ENCODE measurements around the gene THAP2. TPM values are rescaled to one million over a fixed set of nuclear protein-coding genes. Genes with fewer than 3 reads are reported as not detected.

The THAP2 gene
- total RNA-seq, 1 experiment from 2014 or later = 7.7 TPM

- no peak overlapping the region for H3K4me3 ChIP-seq (ENCODE audit: low read depth, low read length, poor library complexity, severe bottlenecking)
- peaks cover 3% of the 10 kb centered on the region for H3K4me1 ChIP-seq (ENCODE audit: insufficient read depth, low read length, poor library complexity, severe bottlenecking)
- DNase-seq (ENCODE audit: low spot score) = peak; percentile 86
- no peaks in the 10 kb centered on the region for H3K27me3 ChIP-seq (replicated peaks; ENCODE audit: insufficient read depth, low read depth, low read length, poor library complexity)
- peak; percentile 87 for TF ChIP-seq CTCF (conservative IDR thresholded peaks at IDR 0.05; ENCODE audit: low read depth, low read length)
- TF ChIP-seq EZH2 (IDR thresholded peaks at IDR 0.05; ENCODE audit: borderline replicate concordance, low read depth, low read length, poor library complexity, severe bottlenecking) = no peak
- H3K9me3 ChIP-seq (ENCODE audit: low read depth, low read length, poor library complexity, severe bottlenecking) = no peaks in the 10 kb centered on the region
- ChIA-PET POLR2A (ENCODE audit: low non-redundant PET) (interaction anchor here (0.6 to 1.0 kb wide), 2 partner anchors 12 to 50 kb away, joined by 3 to 11 read pairs; no protein-coding TSS in a partner anchor), CTCF (interaction anchor here (0.7 to 1.6 kb wide), 6 partner anchors 9 to 419 kb away, joined by 3 to 9 read pairs (median 4); no protein-coding TSS in a partner anchor)
- intact Hi-C loops (cut with micrococcal nuclease; ENCODE audit: unreplicated experiment) = loop anchor here (2.0 to 5.0 kb wide), 3 partner anchors 111 to 419 kb away; no protein-coding TSS in a partner anchor
- no TSS peak for BruUV-seq (replicated peaks)
- peaks cover 86% of the 10 kb centered on the region for H3K36me3 ChIP-seq (ENCODE audit: insufficient read depth, low read length, poor library complexity, severe bottlenecking)
- H3K27ac ChIP-seq (ENCODE audit: low read depth, low read length, poor library complexity, severe bottlenecking) = no peak overlapping the region
Measured at GRCh38 chr12:71636704-71637115, 27.4 kb upstream of the THAP2 start.

- intact Hi-C loops (cut with micrococcal nuclease; ENCODE audit: unreplicated experiment) = loop anchor here (5.0 kb wide), 2 partner anchors 109 to 421 kb away; no protein-coding TSS in a partner anchor
- no TSS peak for BruUV-seq (replicated peaks)
Measured at GRCh38 chr12:71638499-71638898, 25.6 kb upstream of the THAP2 start.

GRCh38 chr12:71639341-71639760, 24.8 kb upstream of the THAP2 start:
- DNase-seq (ENCODE audit: low spot score) = no peak
- ChIA-PET POLR2A (ENCODE audit: low non-redundant PET) (no interaction called here), CTCF (interaction anchor here (1.0 kb wide), 1 partner anchor 107 kb away, joined by 3 read pairs; no protein-coding TSS in a partner anchor)
- Histone ChIP-seq H3K4me3 (ENCODE audit: low read depth, low read length, poor library complexity, severe bottlenecking) (no peak overlapping the region), H3K9me3 (ENCODE audit: low read depth, low read length, poor library complexity, severe bottlenecking) (no peaks in the 10 kb centered on the region), H3K4me1 (ENCODE audit: insufficient read depth, low read length, poor library complexity, severe bottlenecking) (peaks cover 15% of the 10 kb centered on the region), H3K27ac (ENCODE audit: low read depth, low read length, poor library complexity, severe bottlenecking) (no peak overlapping the region), H3K27me3 (replicated peaks; ENCODE audit: insufficient read depth, low read depth, low read length, poor library complexity) (no peaks in the 10 kb centered on the region), H3K36me3 (ENCODE audit: insufficient read depth, low read length, poor library complexity, severe bottlenecking) (peaks cover 77% of the 10 kb centered on the region)
- 0 out of 2 replicates have a peak, but pooled peaks have one; percentile 24 for TF ChIP-seq CTCF (conservative IDR thresholded peaks at IDR 0.05; ENCODE audit: low read depth, low read length)
- no peak for TF ChIP-seq EZH2 (IDR thresholded peaks at IDR 0.05; ENCODE audit: borderline replicate concordance, low read depth, low read length, poor library complexity, severe bottlenecking)
- intact Hi-C loops (cut with micrococcal nuclease; ENCODE audit: unreplicated experiment) = loop anchor here (5.0 kb wide), 2 partner anchors 108 to 422 kb away; no protein-coding TSS in a partner anchor
- BruUV-seq (replicated peaks) = no TSS peak

More at GRCh38 chr12:71638499-71638898, 25.6 kb upstream of the THAP2 start:
- Histone ChIP-seq H3K27me3 (replicated peaks; ENCODE audit: insufficient read depth, low read depth, low read length, poor library complexity) (no peaks in the 10 kb centered on the region), H3K4me1 (ENCODE audit: insufficient read depth, low read length, poor library complexity, severe bottlenecking) (peaks cover 13% of the 10 kb centered on the region), H3K4me3 (ENCODE audit: low read depth, low read length, poor library complexity, severe bottlenecking) (no peak overlapping the region), H3K9me3 (ENCODE audit: low read depth, low read length, poor library complexity, severe bottlenecking) (no peaks in the 10 kb centered on the region), H3K36me3 (ENCODE audit: insufficient read depth, low read length, poor library complexity, severe bottlenecking) (peaks cover 77% of the 10 kb centered on the region), H3K27ac (ENCODE audit: low read depth, low read length, poor library complexity, severe bottlenecking) (no peak overlapping the region)
- DNase-seq (ENCODE audit: low spot score) = no peak
- POLR2A ChIA-PET (ENCODE audit: low non-redundant PET) = no interaction called here
- CTCF ChIA-PET = no interaction called here
- TF ChIP-seq EZH2 (IDR thresholded peaks at IDR 0.05; ENCODE audit: borderline replicate concordance, low read depth, low read length, poor library complexity, severe bottlenecking) (no peak), CTCF (conservative IDR thresholded peaks at IDR 0.05; ENCODE audit: low read depth, low read length) (no peak)

Data from A673 (cell line).